ENCODE data around the gene KIF16B.
A peak's percentile ranks its signal among the peaks of the same experiment; 100 is the strongest.
"Not testable (repeated sequence)": the region's sequence is repeated elsewhere in the genome, so short reads cannot be mapped to it uniquely, and the experiment has no call there.

The KIF16B gene

DNA sequence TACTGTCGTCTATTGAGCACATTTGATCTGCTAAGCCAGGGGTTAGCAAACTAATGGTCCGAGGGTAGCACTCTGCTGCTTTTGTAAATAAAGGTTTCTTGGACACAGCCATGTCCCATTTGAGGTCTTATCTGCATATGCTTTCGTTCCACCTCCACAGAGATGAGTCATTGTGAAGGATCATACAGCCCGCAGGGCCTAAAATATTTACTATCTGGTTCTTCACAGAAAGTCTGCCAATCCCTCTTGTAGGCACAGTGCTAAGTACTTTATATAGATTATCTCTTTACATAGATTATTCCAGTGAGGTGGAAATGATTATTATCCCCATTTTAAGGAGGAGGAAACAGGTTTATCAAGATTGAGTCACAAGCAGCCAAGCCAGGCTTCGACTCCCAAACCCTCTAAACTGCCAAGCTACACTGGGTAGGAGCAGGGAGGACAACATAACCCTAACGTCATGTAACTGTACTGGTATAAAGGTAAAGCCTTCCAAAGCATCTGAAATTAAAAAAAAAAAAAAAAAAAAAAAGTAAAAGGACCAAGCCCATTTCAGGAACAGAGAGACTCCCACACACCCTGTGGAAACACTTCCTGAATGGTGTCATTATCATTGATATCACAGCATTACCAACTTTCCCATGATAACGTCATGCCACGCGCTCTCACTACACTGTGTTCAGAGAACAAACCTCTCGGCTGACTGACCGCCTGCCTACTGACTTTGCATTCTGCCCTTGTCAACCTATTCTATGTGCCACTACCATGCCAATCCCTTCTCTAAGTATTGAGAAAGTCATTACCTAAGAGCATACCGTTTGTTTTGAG lies 101.0 kb downstream of the KIF16B start:
- DNase-seq, result peak; percentile 79 to 89

DNA sequence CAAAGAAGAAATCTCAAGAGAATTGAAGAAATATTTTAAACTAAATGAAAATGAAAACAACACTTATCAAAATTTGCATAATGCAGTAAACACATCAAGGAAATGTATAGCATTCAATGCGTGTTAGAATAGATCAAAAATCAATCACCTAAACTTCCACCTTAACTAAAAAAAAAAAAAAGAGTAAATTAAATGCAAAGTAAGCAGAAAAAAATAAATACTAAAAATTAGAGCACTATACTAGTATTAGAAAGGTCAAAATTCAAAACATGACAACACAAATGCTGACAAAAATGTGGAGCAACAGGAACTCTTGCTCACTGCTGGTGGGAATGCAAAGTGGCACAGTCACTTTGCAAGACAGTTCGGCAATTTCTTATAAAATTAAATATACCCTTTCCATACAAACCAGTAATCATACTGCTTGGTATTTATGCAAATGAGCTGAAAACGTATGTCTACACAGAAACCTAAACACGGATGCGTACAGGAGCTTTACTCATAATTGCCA lies 103.8 kb downstream of the KIF16B start:
- DNase-seq, result no peak

DNA sequence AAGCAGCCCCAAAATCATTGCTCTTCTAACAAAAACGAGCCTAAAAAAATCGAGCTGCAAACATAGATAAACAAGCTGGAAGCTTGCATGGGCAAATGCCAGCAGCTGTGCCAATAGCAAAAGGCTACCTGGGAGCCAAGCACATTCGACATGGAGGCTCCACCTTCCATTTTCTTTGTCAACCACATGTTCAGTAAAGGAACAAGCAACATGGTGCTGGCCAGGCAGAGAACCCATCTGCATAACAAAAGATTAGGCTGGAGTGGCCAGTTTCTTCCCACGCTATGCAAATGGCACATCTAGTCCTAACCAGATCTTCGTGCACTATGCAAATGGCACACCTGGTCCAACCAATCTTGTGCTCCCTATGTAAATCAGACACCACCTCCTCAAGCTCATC lies 110.5 kb downstream of the KIF16B start:
- no peak for DNase-seq

- DNase-seq, result no peak
Measured at GRCh38 chr20:16459019-16459700, 114.1 kb downstream of the KIF16B start.

DNA sequence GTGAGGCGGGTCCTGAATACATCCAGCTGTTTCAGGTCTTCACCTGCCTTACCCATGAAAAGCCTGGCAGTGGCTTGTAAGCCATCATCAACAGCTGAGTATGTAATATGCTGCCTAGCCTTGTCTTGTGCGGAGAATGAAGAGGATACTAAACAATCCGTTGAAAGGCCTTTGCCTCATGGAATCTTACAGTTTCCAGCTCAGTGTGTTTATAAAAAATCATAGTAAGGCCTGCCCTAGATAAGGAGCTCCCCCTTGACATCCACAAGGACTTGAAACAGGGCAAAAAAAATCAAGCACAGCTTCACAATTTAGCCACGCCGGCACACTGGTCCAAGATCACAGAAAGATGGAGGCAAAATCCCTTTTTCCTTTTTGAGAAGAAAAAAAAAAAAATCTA lies 115.7 kb downstream of the KIF16B start:
- no peak for DNase-seq

DNA sequence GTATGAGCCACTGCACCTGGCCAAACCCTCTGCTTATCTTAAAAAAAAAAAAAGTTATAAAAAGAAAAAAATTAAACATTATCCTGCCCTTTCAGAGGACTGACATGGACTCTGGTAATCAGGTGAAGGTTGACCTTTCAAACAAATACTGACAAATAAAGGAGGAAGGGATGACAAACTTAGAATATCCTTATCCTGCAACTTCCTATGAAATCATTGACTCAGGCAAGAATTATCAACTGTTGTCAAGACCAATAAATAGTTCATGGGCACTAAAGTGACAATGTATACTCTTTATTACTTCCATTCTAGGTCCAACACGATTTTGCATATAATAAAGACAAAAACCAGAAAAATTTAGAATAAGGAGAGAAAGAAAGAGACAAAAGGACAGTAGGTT lies 117.9 kb downstream of the KIF16B start:
- DNase-seq, result no peak

- DNase-seq, result no peak
Measured at GRCh38 chr20:16451982-16452381, 121.3 kb downstream of the KIF16B start.

DNA sequence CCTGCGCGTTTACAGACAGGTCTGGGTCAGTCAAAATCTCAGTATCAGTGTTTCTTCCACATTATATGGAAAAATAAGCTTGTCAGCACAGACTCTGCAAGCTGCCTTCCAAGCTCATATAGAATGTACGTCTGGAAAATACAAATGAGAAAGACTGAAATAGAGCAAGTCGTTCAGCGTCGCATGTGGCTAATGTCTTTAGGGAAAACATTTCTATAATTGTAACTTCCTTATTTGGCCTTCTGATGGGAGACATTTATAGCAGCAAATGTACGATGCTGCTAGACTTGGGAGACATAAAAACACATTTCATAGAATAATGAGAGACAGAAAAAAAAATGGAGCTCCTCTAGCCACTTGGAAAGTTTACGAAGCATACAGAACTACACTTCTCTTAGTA lies 122.2 kb downstream of the KIF16B start:
- DNase-seq, result no peak

GRCh38 chr20:16446991-16447390 lies 126.3 kb downstream of the KIF16B start:
- no peak for DNase-seq

DNA sequence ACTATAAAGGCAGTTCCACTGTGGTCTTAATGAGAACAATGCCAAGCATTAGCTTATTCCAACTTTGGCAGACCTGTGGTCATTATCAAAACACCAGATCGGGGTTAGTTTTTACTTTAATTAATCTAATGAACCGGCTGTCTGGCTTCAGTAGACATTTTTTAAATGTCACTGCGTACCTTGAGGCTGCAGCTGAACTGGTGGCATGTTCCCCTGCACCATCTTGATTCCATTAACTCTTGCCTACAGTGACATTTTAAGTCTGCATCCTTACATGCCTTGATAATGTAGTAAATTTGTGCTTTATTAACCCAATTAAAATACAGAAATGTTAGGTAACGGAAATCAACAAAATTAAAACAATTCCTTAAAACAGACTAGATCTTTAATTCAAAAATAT lies 127.0 kb downstream of the KIF16B start:
- DNase-seq, result no peak

- no peak for DNase-seq
Measured at GRCh38 chr20:16445482-16445881, 127.8 kb downstream of the KIF16B start.

- no peak for DNase-seq
Measured at GRCh38 chr20:16444057-16444777, 129.0 kb downstream of the KIF16B start.

- DNase-seq, result no peak
Measured at GRCh38 chr20:16441546-16442164, 131.6 kb downstream of the KIF16B start.

DNA sequence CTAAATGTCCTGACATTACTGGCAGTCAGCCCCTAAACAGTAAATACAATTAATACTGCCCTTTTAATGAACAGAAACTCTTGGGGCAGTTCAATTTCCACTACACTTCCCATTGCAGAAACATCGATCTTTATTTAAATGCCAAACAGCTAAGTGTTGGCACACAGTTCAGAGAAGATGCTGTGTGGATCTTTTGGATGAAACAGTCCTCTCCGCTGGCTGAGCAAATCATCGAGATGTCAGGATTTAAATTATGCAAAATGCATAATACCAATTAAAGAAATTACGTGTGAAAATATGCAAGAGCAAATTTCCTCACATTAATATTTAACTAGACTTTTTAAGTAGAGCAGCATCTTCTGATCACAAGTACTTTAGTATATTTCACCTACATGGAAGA lies 132.6 kb downstream of the KIF16B start:
- DNase-seq, result no peak

- not testable (repeated sequence) for DNase-seq
Measured at GRCh38 chr20:16439540-16439939, 133.7 kb downstream of the KIF16B start.

- DNase-seq, result no peak
Measured at GRCh38 chr20:16438100-16438499, 135.1 kb downstream of the KIF16B start.

GRCh38 chr20:16437387-16437996 lies 135.8 kb downstream of the KIF16B start:
- no peak for DNase-seq

GRCh38 chr20:16434062-16434664 lies 139.1 kb downstream of the KIF16B start:
- peak in 1 of 2 donors; percentile 48 for DNase-seq

- no peak for DNase-seq
Measured at GRCh38 chr20:16433293-16433580, 140.0 kb downstream of the KIF16B start.

GRCh38 chr20:16432466-16433292 lies 140.6 kb downstream of the KIF16B start:
- no peak for DNase-seq

DNA sequence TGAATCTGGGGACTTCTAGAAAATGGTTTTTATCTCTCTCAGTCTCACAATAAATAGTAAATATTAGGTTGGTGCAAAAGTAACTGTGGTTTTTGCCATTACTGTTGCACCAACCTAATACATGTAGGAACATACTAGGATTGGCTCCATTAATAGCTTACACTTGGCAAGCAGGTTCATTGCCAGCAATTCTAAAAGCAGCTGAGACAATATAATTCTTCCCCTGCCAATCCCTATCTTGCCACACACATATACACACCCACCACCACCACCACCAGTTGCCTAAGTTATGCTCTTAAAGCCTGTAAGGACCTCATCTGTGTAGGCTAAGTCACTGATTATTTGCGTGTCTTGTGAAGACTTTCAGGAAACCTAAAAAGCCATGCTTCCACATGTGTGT lies 145.1 kb downstream of the KIF16B start:
- no peak for DNase-seq

Data from inflammatory macrophage treated with lipopolysaccharide for 1 hour (primary cell).